Smooth muscle cell (in vitro differentiated cells): Measurements from ENCODE around the gene TSHZ2. TPM values are rescaled to one million over a fixed set of nuclear protein-coding genes. Genes with fewer than 3 reads are reported as not detected.

Source experiments
- DNase-seq: peaks from one replicate; lab custom pipeline; 2025; ENCODE audit not compliant: unreplicated experiment; lab: John Stamatoyannopoulos, UW
- H2AFZ ChIP-seq: fragments of 200-600 bp; sonication (generic); 2 replicates; pipeline ENCODE4 v1.6.0; 2016; ENCODE audit warnings: antibody characterized with exemption, low read depth, mild to moderate bottlenecking
- H3F3A ChIP-seq: fragments of 200-600 bp; sonication (generic); 2 replicates; pipeline ENCODE4 v1.6.0; 2017; ENCODE audit warnings: antibody characterized with exemption, low read depth
- H3K27ac ChIP-seq: fragments of 200-600 bp; sonication (generic); 2 replicates; pipeline ENCODE4 v1.5.1; 2016; ENCODE audit warnings: low read depth, mild to moderate bottlenecking
- H3K27me3 ChIP-seq: fragments of 200-600 bp; sonication (generic); 2 replicates; pipeline ENCODE4 v1.6.1; 2016; ENCODE audit warnings: low read depth, mild to moderate bottlenecking
- H3K36me3 ChIP-seq: fragments of 200-600 bp; sonication (generic); 2 replicates; pipeline ENCODE4 v1.5.1; 2016; ENCODE audit warnings: low read depth
- H3K4me1 ChIP-seq: fragments of 200-600 bp; sonication (generic); 2 replicates; pipeline ENCODE4 v1.5.1; 2016; ENCODE audit warnings: low read depth
- H3K4me2 ChIP-seq: fragments of 200-600 bp; sonication (generic); 2 replicates; pipeline ENCODE4 v1.6.0; 2016; ENCODE audit warnings: mild to moderate bottlenecking
- H3K4me3 ChIP-seq: fragments of 200-600 bp; sonication (generic); 2 replicates; pipeline ENCODE4 v1.5.1; 2016; ENCODE audit warnings: mild to moderate bottlenecking
- H3K79me2 ChIP-seq: fragments of 200-600 bp; sonication (generic); 2 replicates; pipeline ENCODE4 v1.6.0; 2016; ENCODE audit warnings: low read depth, mild to moderate bottlenecking
- H3K9ac ChIP-seq: fragments of 200-600 bp; sonication (generic); 2 replicates; pipeline ENCODE4 v1.6.0; 2016; ENCODE audit warnings: low read depth
- H3K9me3 ChIP-seq: fragments of 200-600 bp; sonication (generic); replicated peaks from 2 replicates; pipeline ENCODE4 v1.5.1; 2016; ENCODE audit warnings: low read depth
- H4K20me1 ChIP-seq: fragments of 200-600 bp; sonication (generic); 2 replicates; pipeline ENCODE4 v1.6.0; 2016; ENCODE audit warnings: low read depth
- CTCF ChIP-seq: fragments of 200-600 bp; sonication (generic); IDR thresholded peaks from 2 replicates; pipeline ENCODE4 v1.5.1; 2017; ENCODE audit warnings: borderline replicate concordance, mild to moderate bottlenecking, antibody characterized with exemption; ENCODE audit not compliant: insufficient read depth, poor library complexity, severe bottlenecking
- WGBS: methylation state at CpG from one replicate; pipeline ENCODE4 v1.1.7; 2016; ENCODE audit warnings: low lambda C conversion rate; 5-methylcytosine and 5-hydroxymethylcytosine counted together
- polyA plus RNA-seq: library from polyadenylated mRNA; unstranded; fragments of >200 nt; fragmentation: Nextera tagmentation; extraction: Ambion mirVana; gene quantifications from 2 replicates; pipeline ENCODE4 v1.2.1, GENCODE V29; 2016
- total RNA-seq: library from RNA; depleted of rRNA; stranded (reverse); fragments of >200 nt; gene quantifications from 2 replicates; pipeline ENCODE4 v1.2.3, GENCODE V29; 2014

The TSHZ2 gene
- total and polyA plus RNA-seq, 2 experiments from 2014 or later: 4.8 to 6.6 TPM

- no peak for TF ChIP-seq CTCF
These were observed 325.0 kb downstream of the TSHZ2 start for GRCh38 chr20:53297154-53297529.

GRCh38 chr20:53298260-53298659 lies 326.1 kb downstream of the TSHZ2 start:
- H3K4me1 ChIP-seq: peaks cover 36% of the 10 kb centered on the region
- no peaks in the 10 kb centered on the region for H3K9me3 ChIP-seq
- no peak overlapping the region for H3K4me2 ChIP-seq
- H3K36me3 ChIP-seq: no peaks in the 10 kb centered on the region
- no peaks in the 10 kb centered on the region for H3K79me2 ChIP-seq
- H2AFZ ChIP-seq: no peak overlapping the region
- DNase-seq: no peak
- H3F3A ChIP-seq: peaks cover 11% of the 10 kb centered on the region
- H3K4me3 ChIP-seq: no peak overlapping the region
- no peak overlapping the region for H3K9ac ChIP-seq
- H3K27me3 ChIP-seq: no peaks in the 10 kb centered on the region
- 92% methylated on average over 6 of the region's 6 CpGs for WGBS
- H3K27ac ChIP-seq: no peak overlapping the region
- no peak for TF ChIP-seq CTCF
- H4K20me1 ChIP-seq: no peaks in the 10 kb centered on the region

More at GRCh38 chr20:53297154-53297529, 325.0 kb downstream of the TSHZ2 start:
- Histone ChIP-seq H3K27ac (no peak overlapping the region), H3K4me1 (peaks cover 36% of the 10 kb centered on the region), H4K20me1 (no peaks in the 10 kb centered on the region), H3K27me3 (no peaks in the 10 kb centered on the region), H3K9ac (no peak overlapping the region), H3K9me3 (no peaks in the 10 kb centered on the region), H3K4me2 (no peak overlapping the region), H3F3A (peaks cover 11% of the 10 kb centered on the region), H3K36me3 (no peaks in the 10 kb centered on the region), H3K79me2 (no peaks in the 10 kb centered on the region), H3K4me3 (no peak overlapping the region), H2AFZ (no peak overlapping the region)
- DNase-seq: no peak
- over 99% methylated on average over 7 of the region's 7 CpGs for WGBS

GRCh38 chr20:53298911-53299310 lies 326.8 kb downstream of the TSHZ2 start:
- H3K4me2 ChIP-seq: peak overlapping the region; percentile 10
- 67% methylated on average over 1 of the region's 1 CpG for WGBS
- no peak overlapping the region for H3K9ac ChIP-seq
- H3K36me3 ChIP-seq: no peaks in the 10 kb centered on the region
- peaks cover 11% of the 10 kb centered on the region for H3F3A ChIP-seq
- H3K27me3 ChIP-seq: no peaks in the 10 kb centered on the region
- peaks cover 36% of the 10 kb centered on the region for H3K4me1 ChIP-seq
- no peaks in the 10 kb centered on the region for H3K79me2 ChIP-seq
- TF ChIP-seq CTCF: no peak
- no peaks in the 10 kb centered on the region for H3K9me3 ChIP-seq
- H3K27ac ChIP-seq: peak overlapping the region; percentile 17
- H4K20me1 ChIP-seq: no peaks in the 10 kb centered on the region
- DNase-seq: no peak
- no peak overlapping the region for H3K4me3 ChIP-seq
- no peak overlapping the region for H2AFZ ChIP-seq

GRCh38 chr20:53299831-53300230 lies 327.7 kb downstream of the TSHZ2 start:
- Histone ChIP-seq H3K9me3 (no peaks in the 10 kb centered on the region), H4K20me1 (no peaks in the 10 kb centered on the region), H3K27ac (peak overlapping the region; percentile 17), H3F3A (peaks cover 11% of the 10 kb centered on the region), H3K9ac (no peak overlapping the region), H2AFZ (no peak overlapping the region), H3K4me1 (peaks cover 29% of the 10 kb centered on the region), H3K4me2 (peak overlapping the region; percentile 10), H3K27me3 (no peaks in the 10 kb centered on the region), H3K4me3 (no peak overlapping the region), H3K79me2 (no peaks in the 10 kb centered on the region), H3K36me3 (no peaks in the 10 kb centered on the region)
- no peak for TF ChIP-seq CTCF
- 28% methylated on average over 4 of the region's 4 CpGs for WGBS
- no peak for DNase-seq
